ENCODE data around the gene CCDC17. TPM values are rescaled to one million over a fixed set of nuclear protein-coding genes. Genes with fewer than 3 reads are reported as not detected.
"Not testable (repeated sequence)": the region's sequence is repeated elsewhere in the genome, so short reads cannot be mapped to it uniquely, and the experiment has no call there.

CCDC17 gene
- total RNA-seq, 1 donor from 2014 or later = 2.8 TPM

- no peak for DNase-seq (ENCODE audit: low spot score)
Measured at GRCh38 chr1:45621895-45622523, 1.8 kb downstream of the CCDC17 start.

GRCh38 chr1:45621501-45621836, 2.4 kb downstream of the CCDC17 start:
- DNase-seq (ENCODE audit: low spot score) = no peak

- DNase-seq (ENCODE audit: low spot score) = no peak
Measured at GRCh38 chr1:45620588-45621500, 3.0 kb downstream of the CCDC17 start.

GRCh38 chr1:45619149-45619921, 4.5 kb downstream of the CCDC17 start:
- DNase-seq (ENCODE audit: low spot score) = no peak

GRCh38 chr1:45617618-45618017, 6.2 kb downstream of the CCDC17 start:
- no peak for DNase-seq (ENCODE audit: low spot score)

- DNase-seq (ENCODE audit: low spot score) = no peak
Measured at GRCh38 chr1:45615885-45616284, 8.0 kb downstream of the CCDC17 start.

GRCh38 chr1:45612941-45613579, 10.8 kb downstream of the CCDC17 start:
- DNase-seq (ENCODE audit: low spot score) = no peak

- DNase-seq (ENCODE audit: low spot score) = no peak
Measured at GRCh38 chr1:45610589-45611226, 13.1 kb downstream of the CCDC17 start.

- no peak for DNase-seq (ENCODE audit: low spot score)
Measured at GRCh38 chr1:45608175-45609156, 15.4 kb downstream of the CCDC17 start.

- no peak for DNase-seq (ENCODE audit: low spot score)
Measured at GRCh38 chr1:45607404-45608074, 16.3 kb downstream of the CCDC17 start.

GRCh38 chr1:45604239-45604638, 19.6 kb downstream of the CCDC17 start:
- DNase-seq (ENCODE audit: low spot score) = no peak

- not testable (repeated sequence) for DNase-seq (ENCODE audit: low spot score)
Measured at GRCh38 chr1:45596765-45597164, 27.1 kb downstream of the CCDC17 start.

GRCh38 chr1:45594412-45594811, 29.4 kb downstream of the CCDC17 start:
- DNase-seq (ENCODE audit: low spot score) = no peak

- DNase-seq (ENCODE audit: low spot score) = no peak
Measured at GRCh38 chr1:45589861-45590260, 34.0 kb downstream of the CCDC17 start.

GRCh38 chr1:45586769-45587168, 37.1 kb downstream of the CCDC17 start:
- no peak for DNase-seq (ENCODE audit: low spot score)

GRCh38 chr1:45585496-45586075, 38.3 kb downstream of the CCDC17 start:
- DNase-seq (ENCODE audit: low spot score) = no peak

- no peak for DNase-seq (ENCODE audit: low spot score)
Measured at GRCh38 chr1:45585110-45585426, 38.8 kb downstream of the CCDC17 start.

GRCh38 chr1:45584351-45585109, 39.3 kb downstream of the CCDC17 start:
- DNase-seq (ENCODE audit: low spot score) = peak; percentile 88
